Heart right ventricle (tissue), 16 donors: ENCODE results near the gene IGFL1. TPM values are rescaled to one million over a fixed set of nuclear protein-coding genes. Genes with fewer than 3 reads are reported as not detected.
"Not testable (repeated sequence)": the region's sequence is repeated elsewhere in the genome, so short reads cannot be mapped to it uniquely, and the experiment has no call there.

Experiments
- ATAC-seq, 8 donors: fragments of 200-7000 bp; cut with Tn5 transposase; one replicate each; pipeline ENCODE4 v1.9.1; 2020; ENCODE audit warnings: mild to moderate bottlenecking in 8 of 8, moderate library complexity in 8 of 8, moderate number of reproducible peaks in 1 of 8
- DNase-seq, 2 donors: peaks; one replicate each; pipeline ENCODE4 v3.0.0-alpha.2; 2020
- H3K27ac ChIP-seq, 10 donors: fragments of 200-600 bp; sonication (generic) in 2 of 10; one replicate each; pipeline versions ENCODE4 v1.5.0 to v1.8.0; 2020 to 2022; ENCODE audit warnings: mild to moderate bottlenecking in 3 of 10
- H3K27me3 ChIP-seq, 7 donors: fragments of 200-600 bp; one replicate each; pipeline ENCODE4 v1.8.0; 2021 to 2022; ENCODE audit warnings: mild to moderate bottlenecking in 2 of 7
- H3K36me3 ChIP-seq, 9 donors: fragments of 200-600 bp; sonication (generic) in 1 of 9; one replicate each; pipeline versions ENCODE4 v1.5.0 to v1.8.0; 2020 to 2022; ENCODE audit warnings: mild to moderate bottlenecking in 2 of 9
- H3K4me1 ChIP-seq, 9 donors: fragments of 200-600 bp; sonication (generic) in 1 of 9; one replicate each; pipeline versions ENCODE4 v1.5.0 to v1.8.0; 2020 to 2022; ENCODE audit warnings: mild to moderate bottlenecking in 4 of 9
- H3K4me3 ChIP-seq, 10 donors: fragments of 200-600 bp; sonication (generic) in 2 of 10; one replicate each; pipeline versions ENCODE4 v1.5.0 to v1.8.0; 2020 to 2022; ENCODE audit warnings: mild to moderate bottlenecking in 7 of 10, moderate library complexity in 2 of 10
- H3K9me3 ChIP-seq, 11 donors: fragments of 200-600 bp in 10 of 11; sonication (generic) in 2 of 11; one replicate each; pipeline versions ENCODE4 v1.5.0 to v1.8.0; 2013 to 2022; ENCODE audit warnings: mild to moderate bottlenecking in 2 of 11, control low read depth in 1 of 11, moderate library complexity in 1 of 11
- CTCF ChIP-seq, 9 donors: fragments of 200-600 bp; sonication (generic) in 2 of 9; IDR thresholded peaks; one replicate each; pipeline versions ENCODE4 v1.5.0 to v1.8.0; 2021 to 2022; ENCODE audit warnings: antibody characterized with exemption in 9 of 9, mild to moderate bottlenecking in 5 of 9, moderate library complexity in 1 of 9
- WGBS, 2 donors: extraction: QIAGEN DNeasy Blood & Tissue Kit; methylation state at CpG; one replicate each; pipeline ENCODE4 v1.1.7; 2013; ENCODE audit warnings: inconsistent platforms in 1 of 2; 5-methylcytosine and 5-hydroxymethylcytosine counted together
- intact Hi-C, 10 donors: fragments of 100-400 bp; cut with DNase I; formaldehyde crosslinking; loops; one replicate each; pipeline versions ENCODE4 v1.11.1 to v1.14.2; 2022
- polyA plus RNA-seq, 2 donors: library from polyadenylated mRNA; stranded (reverse); fragments of 200-250 nt; gene quantifications; one replicate each; pipeline ENCODE4 v1.2.3, GENCODE V29; 2013
- total RNA-seq, 10 donors: library from RNA; stranded (reverse); fragmentation: NEBNext Ultra II Directional in 3 of 10; extraction: Animal tissue kit (Norgen Biotek cat#: 25700) in 3 of 10; gene quantifications; one replicate each; pipeline versions ENCODE4 v1.2.1 to v1.2.4, GENCODE V29; 2021 to 2023
- donor health status: Arrhythmogenic right ventricular cardiomyopathy.
- donor health status: ischemic (EF 13 %, LVEDD 7.1; RV severe dilation, severe dysfunction).
- donor health status: healthy with polysubstance abuse.
- donor health status: DM: no; HTN: yes; CAD: no.
- donor health status: DM: no; HTN: no; CAD: no.
- donor health status: ischemic (EF 25% LVEDD 6.9; RV normal size, moderate dysfunction).
- donor health status: ischemic (EF 25% LVEDD 5.7; RV mildly dilated, moderate dysfunction).
- donor health status: healthy.
- donor health status: DM: yes; HTN: yes; CAD: no.
- donor health status: Ischemic cardiomyopathy.
- donor health status: ischemic (EF 35%, LVEDD 5.7; RV mildly dilated, moderate dysfunction).
- donor health status: nonischemic (EF 11% LVEDD 7.7; RV severe dilation, severe dysfunction).
- donor health status: DM: yes; HTN: yes; CAD: no.
- donor health status: PGD.
- donor health status: ischemic (EF 29% LVEDD 5.4; RV normal size, mild dysfunction).
- donor health status: nonischemic (EF 23%, LVEDD 6.1; RV moderate dilation, normal function).

Gene IGFL1
- total and polyA plus RNA-seq, 12 donors = not detected

GRCh38 chr19:46195104-46195503, 34.4 kb upstream of the IGFL1 start:
- Histone ChIP-seq H3K27me3 (peaks cover 0 to 73% (median 39%) of the 10 kb centered on the region in 7 donors), H3K4me1 (peaks cover 0 to 20% (median 0%) of the 10 kb centered on the region in 9 donors), H3K27ac (no peak overlapping the region), H3K4me3 (no peak overlapping the region), H3K9me3 (no peaks in the 10 kb centered on the region), H3K36me3 (no peaks in the 10 kb centered on the region)
- 94 to 96% methylated on average over 3 of the region's 3 CpGs for WGBS, 2 donors
- intact Hi-C loops = loop anchor here in 1 of 10 donors (10.0 kb wide), 1 partner anchor 120 kb away; no protein-coding TSS in a partner anchor
- DNase-seq (no peak), ATAC-seq (no peak)
- TF ChIP-seq CTCF (IDR thresholded peaks at IDR 0.05) = no peak

GRCh38 chr19:46195919-46196318, 33.6 kb upstream of the IGFL1 start:
- ATAC-seq, H3K9me3 ChIP-seq, H3K36me3 ChIP-seq, DNase-seq, H3K4me3 ChIP-seq, H3K27ac ChIP-seq: not testable (repeated sequence)
- intact Hi-C loops = loop anchor here in 1 of 10 donors (10.0 kb wide), 1 partner anchor 121 kb away; no protein-coding TSS in a partner anchor
- 77 to 86% methylated on average over 7 of the region's 7 CpGs for WGBS, 2 donors
- peaks cover 0 to 71% (median 32%) of the 10 kb centered on the region in 7 donors for H3K27me3 ChIP-seq
- peaks cover 0 to 20% (median 0%) of the 10 kb centered on the region in 9 donors for H3K4me1 ChIP-seq

- Histone ChIP-seq H3K9me3 (no peaks in the 10 kb centered on the region), H3K27me3 (peaks cover 0 to 65% (median 27%) of the 10 kb centered on the region in 7 donors), H3K4me1 (peaks cover 0 to 20% (median 0%) of the 10 kb centered on the region in 9 donors), H3K27ac (no peak overlapping the region), H3K4me3 (no peak overlapping the region), H3K36me3 (no peaks in the 10 kb centered on the region)
- DNase-seq (no peak), ATAC-seq (no peak)
- TF ChIP-seq CTCF (IDR thresholded peaks at IDR 0.05) = no peak
- WGBS, 2 donors = 73 to 76% methylated on average over 8 of the region's 8 CpGs
- intact Hi-C loops = loop anchor here in 1 of 10 donors (10.0 kb wide), 1 partner anchor 122 kb away; no protein-coding TSS in a partner anchor
Measured at GRCh38 chr19:46196410-46197124, 33.0 kb upstream of the IGFL1 start.

- Histone ChIP-seq H3K27ac (no peak overlapping the region), H3K4me1 (peaks cover 0 to 13% (median 0%) of the 10 kb centered on the region in 9 donors), H3K4me3 (no peak overlapping the region), H3K9me3 (no peaks in the 10 kb centered on the region), H3K36me3 (no peaks in the 10 kb centered on the region), H3K27me3 (peaks cover 0 to 57% (median 27%) of the 10 kb centered on the region in 7 donors)
- WGBS, 2 donors = 55 to 64% methylated on average over 4 of the region's 4 CpGs
- no peak for TF ChIP-seq CTCF (IDR thresholded peaks at IDR 0.05)
- intact Hi-C loops = loop anchor here in 1 of 10 donors (10.0 kb wide), 1 partner anchor 123 kb away; no protein-coding TSS in a partner anchor
- DNase-seq (no peak), ATAC-seq (no peak)
Measured at GRCh38 chr19:46197314-46198070, 32.0 kb upstream of the IGFL1 start.
